ENCODE results near the gene AFF1.

- TF ChIP-seq POLR2A (IDR thresholded peaks at IDR 0.05; ENCODE audit: low read length) (no peak), GATA1 (IDR thresholded peaks at IDR 0.05; ENCODE audit: low read depth, low read length) (no peak)
Measured at GRCh38 chr4:87005690-87006425, 71.0 kb downstream of the AFF1 start.

Measured in erythroblast (primary cell).